Lower leg skin (tissue), 4 donors: Measurements from ENCODE around the gene MRPS2. TPM values are rescaled to one million over a fixed set of nuclear protein-coding genes. Genes with fewer than 3 reads are reported as not detected.

Source experiments
- DNase-seq, 2 donors: peaks; one replicate each; pipeline ENCODE4 v3.0.0-alpha.2; 2019; ENCODE audit warnings: low spot score in 2 of 2
- H3K4me3 ChIP-seq: fragments of 200-600 bp; sonication (generic); 2 replicates; pipeline ENCODE4 v1.5.1; 2017; ENCODE audit warnings: mild to moderate bottlenecking, low read depth; ENCODE audit not compliant: poor library complexity, severe bottlenecking
- CTCF ChIP-seq, 3 donors: fragments of 450-650 bp; IDR thresholded peaks; one replicate each; pipeline ENCODE4 v1.5.1; 2016; ENCODE audit warnings: antibody characterized with exemption in 3 of 3, mild to moderate bottlenecking in 3 of 3, moderate library complexity in 2 of 3
- POLR2A ChIP-seq, 2 donors: fragments of 450-650 bp; IDR thresholded peaks; one replicate each; pipeline ENCODE4 v1.6.1; 2016 to 2017; ENCODE audit warnings: antibody characterized with exemption in 2 of 2, mild to moderate bottlenecking in 1 of 2, moderate library complexity in 1 of 2
- WGBS, 2 donors: methylation state at CpG; one replicate each; pipeline ENCODE4 v1.1.5; 2018; 5-methylcytosine and 5-hydroxymethylcytosine counted together
- intact Hi-C: fragments of 100-400 bp; cut with DNase I; formaldehyde crosslinking; loops from one replicate; pipeline ENCODE4 v1.15.0; 2023; ENCODE audit warnings: low total_unique reads
- total RNA-seq, 4 donors: library from RNA; depleted of rRNA; stranded (reverse); fragments of >200 nt; gene quantifications; one replicate each; pipeline ENCODE4 v1.1.0, GENCODE V29; 2016

Gene MRPS2
- total RNA-seq, 4 donors from 2014 or later = 41.3 to 61.6 (median 49.7) TPM

GRCh38 chr9:135552021-135552697 lies 51.7 kb downstream of the MRPS2 start:
- no peak for TF ChIP-seq CTCF (IDR thresholded peaks at IDR 0.05)
- no peak for TF ChIP-seq POLR2A (IDR thresholded peaks at IDR 0.05)
- DNase-seq = peak in 1 of 2 donors; percentile 54
- WGBS, 2 donors = 77 to 80% methylated on average over 18 of the region's 18 CpGs
- H3K4me3 ChIP-seq = no peak overlapping the region
- intact Hi-C loops = no loop called here

- no peak for TF ChIP-seq POLR2A (IDR thresholded peaks at IDR 0.05)
- no peak for TF ChIP-seq CTCF (IDR thresholded peaks at IDR 0.05)
- WGBS, 2 donors = 86% methylated on average over 18 of the region's 19 CpGs
- DNase-seq = peak in 1 of 2 donors; percentile 71
- H3K4me3 ChIP-seq = no peak overlapping the region
- intact Hi-C loops = no loop called here
Measured at GRCh38 chr9:135552698-135553171, 52.3 kb downstream of the MRPS2 start.

Other genes starting within 250 kb of the MRPS2 start
- 10 to 100 TPM in 1 of 4 donors, 1 to 10 TPM in 3; 8.4 to 11.5 (median 9.2) TPM for gene PPP1R26, start 20.9 kb upstream of the MRPS2 start, total RNA-seq
- gene LCN1, start 20.8 kb downstream of the MRPS2 start, total RNA-seq = not detected
- 1 to 10 TPM in 2 of 4 donors, not detected in 2; 4.7 to 6.6 TPM for gene OBP2A, start 45.4 kb downstream of the MRPS2 start, total RNA-seq
- gene PAEP, start 61.1 kb downstream of the MRPS2 start, total RNA-seq = 1 to 10 TPM in 1 of 4 donors, under 1 TPM in 2, not detected in 1; 0.71 to 2.7 (median 0.89) TPM
- gene GLT6D1, start 138.9 kb downstream of the MRPS2 start, total RNA-seq = not detected
- gene LCN9, start 162.6 kb downstream of the MRPS2 start, total RNA-seq = not detected
- gene SOHLH1, start 198.8 kb downstream of the MRPS2 start, total RNA-seq = under 1 TPM in 1 of 4 donors, not detected in 3; 0.71 TPM
- gene KCNT1, start 201.5 kb downstream of the MRPS2 start, total RNA-seq = under 1 TPM in 1 of 4 donors, not detected in 3; 0.10 TPM